GM21390 (cell line): Measurements from ENCODE around the gene FAM174B.

Experiments used
- ATAC-seq: cut with Tn5 transposase; IDR thresholded peaks from one replicate; pipeline ENCODE4 v1.9.1; 2021; ENCODE audit not compliant: unreplicated experiment

The FAM174B gene

DNA sequence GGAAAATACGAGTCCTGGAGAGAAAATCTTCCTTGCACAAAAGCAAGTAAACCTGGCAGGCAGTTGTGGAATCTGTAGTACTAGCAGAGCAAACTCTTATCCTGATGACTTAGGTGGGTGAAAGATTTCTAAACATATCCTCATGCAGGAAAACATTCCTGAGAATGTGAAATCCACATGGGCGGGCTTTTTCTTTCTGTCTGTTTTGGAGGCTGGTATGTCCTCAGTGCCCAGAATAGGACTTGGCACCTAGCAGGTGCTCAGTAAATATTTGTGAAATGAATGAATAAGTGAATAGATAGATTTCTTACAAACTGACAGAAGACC is 53.3 kb downstream of the FAM174B start:
- ATAC-seq = no peak

DNA sequence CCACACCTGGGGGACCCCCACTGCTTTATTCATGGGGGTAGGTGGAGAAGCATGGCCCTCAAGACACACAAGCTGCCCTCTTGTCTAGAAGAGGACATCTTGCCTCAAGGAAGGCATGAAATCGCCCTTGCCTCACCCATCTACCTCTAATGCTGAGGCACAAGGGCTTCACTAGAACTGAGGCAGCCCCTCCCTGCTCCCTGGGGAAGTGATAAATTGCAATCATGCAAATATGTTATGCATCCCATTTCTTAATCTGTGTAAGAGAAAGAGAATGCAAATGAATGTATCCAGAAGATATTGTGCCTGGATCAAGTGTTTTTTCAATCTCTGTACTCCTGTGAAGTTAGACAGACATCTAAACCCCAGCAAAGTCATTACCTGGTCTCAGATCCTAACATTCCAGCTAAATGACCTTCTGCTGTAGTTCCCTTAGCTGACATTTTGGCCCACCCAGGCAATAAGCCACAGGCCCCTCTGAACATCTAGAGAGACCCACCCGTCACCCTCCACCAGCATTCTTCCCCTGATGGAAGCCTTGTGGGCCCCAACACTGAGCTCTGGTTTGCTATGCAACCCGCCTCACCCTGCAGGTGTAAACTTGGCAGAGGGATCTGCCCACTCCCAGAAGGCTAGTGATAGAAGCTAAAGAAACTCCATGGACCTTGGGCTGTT is 53.8 kb downstream of the FAM174B start:
- no peak for ATAC-seq

DNA sequence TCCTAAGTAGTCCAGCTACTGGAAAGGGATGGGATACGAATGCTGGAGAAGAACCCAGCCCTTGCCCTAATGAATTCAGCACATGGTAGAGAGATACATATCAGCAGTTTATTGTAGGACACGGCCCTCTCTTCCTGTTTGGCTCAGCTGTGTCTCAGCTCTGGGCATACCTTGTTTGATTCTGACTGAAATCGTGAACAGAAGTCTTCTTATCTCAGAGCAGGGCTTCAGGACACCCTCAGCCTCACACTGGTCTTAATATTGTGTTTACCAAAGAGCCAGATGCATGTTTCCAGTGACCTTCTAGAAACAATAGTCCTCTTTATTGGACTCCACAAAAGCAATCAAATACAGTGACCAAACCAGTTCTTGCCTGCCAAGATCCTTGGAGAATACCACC is 54.7 kb downstream of the FAM174B start:
- ATAC-seq = no peak

GRCh38 chr15:92599394-92599970 is 56.1 kb downstream of the FAM174B start:
- ATAC-seq = no peak

- no peak for ATAC-seq
Observed at GRCh38 chr15:92597548-92597947, 58.0 kb downstream of the FAM174B start.

- ATAC-seq = no peak
Observed at GRCh38 chr15:92596623-92597022, 59.0 kb downstream of the FAM174B start.

- ATAC-seq = no peak
Observed at GRCh38 chr15:92595506-92596381, 59.8 kb downstream of the FAM174B start.

DNA sequence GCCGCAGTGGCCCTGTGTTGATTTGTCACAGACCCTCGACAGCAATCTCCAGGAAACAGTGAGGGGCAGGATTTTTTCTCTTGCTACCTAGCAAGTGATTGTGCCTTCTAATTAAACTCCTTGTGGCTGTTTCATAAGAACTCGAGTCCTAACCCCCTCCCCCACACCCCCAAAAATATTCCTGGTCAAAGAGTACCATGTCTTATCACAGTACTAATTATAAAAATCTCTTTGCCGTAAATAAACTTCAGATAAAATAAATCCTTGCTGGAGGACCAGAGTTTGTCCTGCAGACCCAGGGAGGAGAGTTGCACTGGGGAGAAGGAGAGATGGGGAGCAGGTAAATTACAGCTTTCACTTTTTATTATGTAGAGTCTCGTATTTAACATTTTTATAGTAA is 64.3 kb downstream of the FAM174B start:
- ATAC-seq = no peak

- ATAC-seq = no peak
Observed at GRCh38 chr15:92586966-92587365, 68.6 kb downstream of the FAM174B start.

DNA sequence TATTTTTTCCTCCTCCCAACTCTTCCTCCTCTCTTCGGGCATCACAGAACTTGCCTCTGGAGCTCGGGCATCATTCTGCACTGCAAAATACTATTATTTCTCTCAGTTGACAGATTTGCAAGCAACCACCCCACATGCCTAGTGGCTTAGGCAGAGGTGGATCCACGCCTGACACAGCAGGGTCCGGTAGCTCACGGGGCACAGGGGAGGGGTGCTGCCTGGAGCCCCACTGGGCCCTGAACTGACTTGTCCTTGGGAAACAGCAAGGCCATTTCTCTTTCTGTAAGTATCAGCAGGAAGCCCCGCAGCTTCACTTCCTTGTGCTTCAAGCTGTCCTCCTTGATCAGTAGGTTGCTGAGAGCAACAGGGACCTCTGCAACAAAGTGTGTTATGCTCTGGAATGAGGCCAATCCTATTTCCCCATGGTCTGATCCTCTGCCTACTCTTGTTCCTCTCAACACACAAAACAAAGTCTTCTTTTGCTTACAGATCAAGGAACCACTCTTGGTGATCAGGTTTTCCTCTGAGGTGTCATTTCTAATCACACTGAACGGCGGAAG is 69.1 kb downstream of the FAM174B start:
- ATAC-seq = no peak

- ATAC-seq = no peak
Observed at GRCh38 chr15:92584105-92584504, 71.5 kb downstream of the FAM174B start.

GRCh38 chr15:92583096-92584034 is 72.2 kb downstream of the FAM174B start:
- no peak for ATAC-seq

DNA sequence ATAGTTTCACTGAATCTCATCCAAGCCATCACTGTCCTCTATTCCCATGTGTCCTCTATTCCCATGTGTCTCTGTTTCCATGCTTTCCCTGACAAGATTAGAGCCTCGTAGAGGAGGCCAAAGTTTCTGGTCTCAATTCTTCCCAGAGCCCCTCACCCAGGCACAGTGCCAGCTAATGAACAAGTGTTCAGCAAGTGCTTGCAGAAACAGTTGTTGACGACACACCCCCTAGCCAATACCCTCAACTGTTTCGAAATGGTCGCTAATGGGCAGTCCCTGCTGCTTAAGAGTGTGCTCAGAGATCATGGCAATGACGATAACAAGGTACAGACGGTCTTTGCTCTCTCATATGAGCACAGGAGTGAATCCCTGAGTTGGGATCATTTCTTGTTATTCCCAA is 73.4 kb downstream of the FAM174B start:
- no peak for ATAC-seq

- no peak for ATAC-seq
Observed at GRCh38 chr15:92580933-92581445, 74.6 kb downstream of the FAM174B start.

DNA sequence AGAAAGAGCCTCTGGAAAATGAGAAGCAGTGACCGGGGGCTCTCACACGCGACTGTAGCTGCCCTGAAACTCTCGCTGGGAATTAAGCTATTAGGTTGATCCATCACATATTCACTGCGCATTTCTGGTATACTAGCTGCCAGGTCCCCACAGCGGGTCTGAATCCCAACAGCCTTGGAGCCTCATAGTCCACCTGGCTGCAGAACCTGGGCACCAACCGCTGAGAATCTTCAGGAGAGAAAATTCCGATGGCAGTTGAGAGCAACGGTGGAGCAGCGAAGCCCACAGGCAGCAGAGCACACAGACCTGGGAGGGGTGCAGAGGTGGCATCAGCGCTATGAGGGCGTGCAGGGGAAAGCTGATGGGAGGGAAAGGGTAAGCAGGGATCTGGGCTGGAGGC is 75.1 kb downstream of the FAM174B start:
- ATAC-seq = no peak

DNA sequence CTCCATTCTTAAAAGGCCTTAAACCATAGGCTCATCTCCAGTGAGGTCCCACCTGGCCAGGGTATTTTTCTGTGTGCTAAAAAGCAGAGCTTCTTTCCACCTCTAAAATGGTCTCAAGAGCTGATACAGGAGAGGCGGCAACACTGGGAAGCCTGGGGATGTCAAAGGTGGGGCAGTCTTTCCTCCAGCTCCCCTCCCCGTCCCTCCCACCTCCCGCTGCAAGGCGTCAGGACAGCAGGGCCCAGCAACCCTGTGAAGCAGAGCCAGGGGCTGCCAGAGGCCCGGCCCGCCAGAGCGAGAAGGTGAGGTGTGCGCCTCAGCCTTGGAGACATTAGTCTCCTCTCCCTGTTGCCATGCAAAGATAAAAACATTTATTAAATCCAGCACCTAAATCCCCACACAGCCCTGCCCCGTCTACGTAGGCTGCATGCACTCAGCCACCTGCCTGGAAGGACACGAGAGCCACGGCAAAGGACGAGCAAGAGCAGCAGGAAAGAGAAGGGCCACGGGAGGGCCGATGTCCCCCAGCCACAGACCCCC is 75.6 kb downstream of the FAM174B start:
- no peak for ATAC-seq

DNA sequence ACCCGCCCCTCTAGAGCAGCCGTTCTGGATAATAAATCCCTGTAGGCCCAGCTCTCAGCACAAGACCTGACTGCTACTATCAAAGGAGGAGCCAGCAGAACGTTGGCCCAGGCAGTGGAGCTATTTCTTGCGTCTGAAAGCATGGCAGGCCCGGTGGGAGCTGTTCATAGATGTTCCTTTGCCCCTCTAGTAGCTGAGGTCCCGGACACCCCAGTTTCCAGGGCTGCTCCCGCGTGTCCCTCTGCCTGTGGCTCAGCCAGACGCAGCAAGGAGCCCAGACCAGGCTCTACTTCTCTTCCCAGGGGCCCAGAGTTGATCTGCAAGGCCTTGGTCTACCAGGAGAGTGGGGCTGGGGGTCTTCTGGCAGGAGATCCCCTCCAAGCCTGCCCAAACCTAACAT is 76.1 kb downstream of the FAM174B start:
- ATAC-seq = no peak

GRCh38 chr15:92578096-92578835 is 77.3 kb downstream of the FAM174B start:
- no peak for ATAC-seq

DNA sequence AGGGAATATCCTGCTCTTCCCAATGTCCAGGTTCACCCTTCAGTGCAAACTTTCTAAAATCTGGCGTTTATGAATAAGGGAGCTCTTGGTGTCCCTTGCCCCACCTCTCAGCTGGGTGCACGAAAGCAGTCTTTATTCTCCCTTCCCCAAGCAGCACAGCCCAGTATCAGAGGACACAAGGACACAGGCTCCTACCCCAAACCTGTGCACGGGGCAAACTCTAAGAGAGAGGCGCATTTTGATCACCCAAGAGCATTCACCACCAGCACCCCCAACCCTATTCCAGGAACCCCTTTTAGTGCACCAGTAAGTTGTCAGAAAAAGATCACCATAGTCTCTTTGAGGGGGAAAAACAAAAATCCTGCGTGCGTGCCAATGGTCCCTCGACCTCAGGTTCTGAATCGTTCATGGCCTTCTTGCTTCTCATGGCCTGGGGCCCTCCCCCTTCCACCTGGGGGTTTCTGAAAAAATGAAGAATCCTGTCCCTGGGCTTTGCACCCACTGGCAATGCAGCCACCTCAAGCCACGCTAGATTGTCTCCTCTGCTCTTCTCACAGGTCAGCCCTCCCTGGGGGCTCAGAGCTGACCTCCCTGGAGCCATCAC is 78.9 kb downstream of the FAM174B start:
- no peak for ATAC-seq
